Adrenal gland (tissue), 12 donors: ENCODE data around the gene NPSR1. TPM values are rescaled to one million over a fixed set of nuclear protein-coding genes. Genes with fewer than 3 reads are reported as not detected.

ENCODE experiments used
- DNase-seq, 7 donors: peaks; one replicate each; pipeline ENCODE4 v3.0.0-alpha.2; 2019 to 2020
- H3K27ac ChIP-seq, 5 donors: fragments of 200-600 bp; sonication (generic) in 4 of 5; 1 replicate in 3 of 5; 2 replicates in 2 of 5; pipeline versions ENCODE4 v1.5.1 to v1.8.0; 2016 to 2020; ENCODE audit warnings: mild to moderate bottlenecking in 1 of 5
- H3K27me3 ChIP-seq: fragments of 200-600 bp; 2 replicates; pipeline ENCODE4 v1.8.0; 2021
- H3K36me3 ChIP-seq, 2 donors: fragments of 200-600 bp; replicated peaks in 1 of 2; 1 replicate in 1 of 2; 2 replicates in 1 of 2; pipeline versions ENCODE4 v1.5.1 to v1.8.0; 2018 to 2022
- H3K4me1 ChIP-seq, 2 donors: fragments of 200-600 bp; replicated peaks in 1 of 2; 1 replicate in 1 of 2; 2 replicates in 1 of 2; pipeline versions ENCODE4 v1.5.1 to v1.8.0; 2018 to 2021
- H3K4me3 ChIP-seq, 4 donors: fragments of 200-600 bp; sonication (generic) in 3 of 4; one replicate each; pipeline ENCODE4 v1.5.1; 2016 to 2018
- H3K9me3 ChIP-seq, 3 donors: fragments of 200-600 bp; sonication (generic) in 1 of 3; replicated peaks in 1 of 3; 1 replicate in 2 of 3; 2 replicates in 1 of 3; pipeline versions ENCODE4 v1.5.1 to v1.8.0; 2016 to 2021
- CTCF ChIP-seq, 6 experiments: fragments of 450-650 bp in 4 of 6; fragments of 200-600 bp in 2 of 6; sonication (generic) in 1 of 6; IDR thresholded peaks; 1 replicate in 5 of 6; 2 replicates in 1 of 6; pipeline versions ENCODE4 v1.5.1 to v1.8.0; 2016 to 2021; ENCODE audit warnings: antibody characterized with exemption in 6 of 6, mild to moderate bottlenecking in 2 of 6, moderate library complexity in 1 of 6
- POLR2A ChIP-seq, 2 donors: fragments of 450-650 bp; IDR thresholded peaks; one replicate each; pipeline ENCODE4 v1.6.1; 2017; ENCODE audit warnings: antibody characterized with exemption in 2 of 2, mild to moderate bottlenecking in 2 of 2, moderate library complexity in 1 of 2
- WGBS, 4 donors: extraction: QIAGEN DNeasy Blood & Tissue Kit in 2 of 4; methylation state at CpG; one replicate each; pipeline versions ENCODE4 v1.1.5 to v1.1.7; 2013 to 2017; 5-methylcytosine and 5-hydroxymethylcytosine counted together
- intact Hi-C, 2 donors: fragments of 100-400 bp; cut with DNase I; formaldehyde crosslinking; loops; one replicate each; pipeline versions ENCODE4 v1.14.1 to v1.15.0; 2022 to 2023
- polyA plus RNA-seq, 3 donors: library from polyadenylated mRNA; stranded (reverse); fragments of 200-250 nt in 2 of 3; fragments of 350-450 nt in 1 of 3; fragmentation: Illumina TruSeq in 1 of 3; extraction: RNeasy Lipid Tissue Mini Kit (QIAGEN cat#74804) in 1 of 3; gene quantifications; one replicate each; pipeline ENCODE4 v1.2.3, GENCODE V29; 2013 to 2014
- total RNA-seq, 9 donors: library from RNA; depleted of rRNA in 4 of 9; stranded (reverse); fragments of >200 nt in 4 of 9; fragments of 120-200 nt in 1 of 9; fragmentation: NEBNext Ultra II Directional in 1 of 9; extraction: Animal tissue kit (Norgen Biotek cat#: 25700) in 1 of 9; gene quantifications; one replicate each; pipeline versions ENCODE4 v1.1.0 to v1.2.4, GENCODE V29; 2013 to 2023
- donor health status: healthy with polysubstance abuse.
- donor health status: Bipolar disorder and iron deficiency.
- donor health status: DM: yes; HTN: yes; CAD: no.
- donor health status: DM: no; HTN: no; CAD: no.
- donor health status: DM: no; HTN: no; CAD: no.
- donor health status: DM: yes; HTN: yes; CAD: no.

Gene NPSR1
- total and polyA plus RNA-seq, 12 donors = not detected

- no peak for TF ChIP-seq CTCF (IDR thresholded peaks at IDR 0.05)
- no peak for TF ChIP-seq POLR2A (IDR thresholded peaks at IDR 0.05)
- DNase-seq = no peak
- intact Hi-C loops = no loop called here
- Histone ChIP-seq H3K9me3 (no peaks in the 10 kb centered on the region), H3K27ac (no peak overlapping the region), H3K4me1 (no peaks in the 10 kb centered on the region), H3K4me3 (no peak overlapping the region), H3K36me3 (no peaks in the 10 kb centered on the region), H3K27me3 (no peaks in the 10 kb centered on the region)
- 39 to 54% (median 46%) methylated on average over 2 of the region's 2 CpGs for WGBS, 4 donors
Observed at GRCh38 chr7:34837801-34838201, 179.8 kb downstream of the NPSR1 start.

GRCh38 chr7:34838329-34838728, 180.3 kb downstream of the NPSR1 start:
- no peak for DNase-seq
- Histone ChIP-seq H3K4me3 (no peak overlapping the region), H3K4me1 (no peaks in the 10 kb centered on the region), H3K27ac (no peak overlapping the region), H3K27me3 (no peaks in the 10 kb centered on the region), H3K9me3 (no peaks in the 10 kb centered on the region), H3K36me3 (no peaks in the 10 kb centered on the region)
- intact Hi-C loops = no loop called here
- TF ChIP-seq CTCF (IDR thresholded peaks at IDR 0.05) = no peak
- TF ChIP-seq POLR2A (IDR thresholded peaks at IDR 0.05) = no peak
- WGBS, 4 donors = 70 to 80% (median 72%) methylated on average over 5 of the region's 5 CpGs

GRCh38 chr7:34839645-34840044, 181.6 kb downstream of the NPSR1 start:
- intact Hi-C loops = no loop called here
- Histone ChIP-seq H3K9me3 (no peaks in the 10 kb centered on the region), H3K27me3 (no peaks in the 10 kb centered on the region), H3K36me3 (no peaks in the 10 kb centered on the region), H3K4me3 (no peak overlapping the region), H3K4me1 (no peaks in the 10 kb centered on the region), H3K27ac (no peak overlapping the region)
- 38 to 60% (median 56%) methylated on average over 3 of the region's 3 CpGs for WGBS, 4 donors
- DNase-seq = no peak
- no peak for TF ChIP-seq CTCF (IDR thresholded peaks at IDR 0.05)
- no peak for TF ChIP-seq POLR2A (IDR thresholded peaks at IDR 0.05)

GRCh38 chr7:34840176-34840785, 182.3 kb downstream of the NPSR1 start:
- DNase-seq = no peak
- Histone ChIP-seq H3K36me3 (no peaks in the 10 kb centered on the region), H3K4me1 (no peaks in the 10 kb centered on the region), H3K9me3 (no peaks in the 10 kb centered on the region), H3K4me3 (no peak overlapping the region), H3K27me3 (no peaks in the 10 kb centered on the region), H3K27ac (no peak overlapping the region)
- TF ChIP-seq POLR2A (IDR thresholded peaks at IDR 0.05) = no peak
- TF ChIP-seq CTCF (IDR thresholded peaks at IDR 0.05) = no peak
- intact Hi-C loops = no loop called here
- 64 to 77% (median 73%) methylated on average over 5 of the region's 5 CpGs for WGBS, 4 donors
